Keratinocyte (primary cell): Measurements from ENCODE around the gene DAPK2.

Experiments used
- CTCF ChIP-seq, 3 experiments: IDR thresholded peaks in 1 of 3; conservative IDR thresholded peaks in 1 of 3; optimal IDR thresholded peaks in 1 of 3; 2 replicates in 2 of 3; 3 replicates in 1 of 3; pipeline versions ENCODE3 to v1.5.1; 2011; ENCODE audit warnings: low read length in 3 of 3, mild to moderate bottlenecking in 3 of 3, moderate library complexity in 2 of 3, control low read depth in 1 of 3, inconsistent platforms in 1 of 3; ENCODE audit not compliant: insufficient read depth in 2 of 3; ENCODE audit errors: extremely low read depth in 1 of 3
- EZH2 ChIP-seq: IDR thresholded peaks from one replicate; pipeline ENCODE4 v1.6.1; 2012; ENCODE audit warnings: inconsistent platforms, mild to moderate bottlenecking, low read length, moderate library complexity

GRCh38 chr15:64051407-64052259 lies 5.3 kb upstream of the DAPK2 start:
- TF ChIP-seq CTCF (optimal IDR thresholded peaks at IDR 0.05 in 1 of 3, IDR thresholded peaks at IDR 0.05 in 1 of 3, conservative IDR thresholded peaks at IDR 0.05 in 1 of 3; ENCODE audit: extremely low read depth in 1 of 3, insufficient read depth in 2 of 3, low read length in 3 of 3) (no peak), EZH2 (no peak)
